H1 (cell line): Measurements from ENCODE around the gene KHDRBS2. TPM values are rescaled to one million over a fixed set of nuclear protein-coding genes. Genes with fewer than 3 reads are reported as not detected.

Experiments used
- CTCF ChIA-PET: fragments of 300-600 bp; sonication (Branson Sonifier 250); formaldehyde crosslinking; loops from one replicate; lab custom pipeline; 2021; ENCODE audit not compliant: partially characterized antibody; lab: Charles Lee
- POLR2A ChIA-PET: fragments of 300-600 bp; sonication (Branson Sonifier 250); formaldehyde crosslinking; loops from one replicate; lab custom pipeline; 2021; ENCODE audit warnings: inconsistent platforms; ENCODE audit not compliant: partially characterized antibody; lab: Charles Lee
- DNase-seq, 2 experiments: peaks; one replicate each; pipeline versions ENCODE4 v3.0.0 to v3.0.0-alpha.2; 2010 to 2022; ENCODE audit warnings: low spot score in 2 of 2, low read depth in 1 of 2, mixed read lengths in 1 of 2
- FAIRE-seq: peaks from 2 replicates; lab custom pipeline; 2011; peaks lifted over from hg19 to GRCh38; lab: Jason Lieb, UNC
- H2AFZ ChIP-seq: 2 replicates; pipeline ENCODE4 v1.8.1; 2012; ENCODE audit warnings: low read length, inconsistent platforms
- H2AK5ac ChIP-seq: 2 replicates; pipeline ENCODE4 v1.6.1; 2013; ENCODE audit warnings: low read depth, low read length
- H2BK120ac ChIP-seq: replicated peaks from 2 replicates; pipeline ENCODE3; 2013; ENCODE audit warnings: low read depth, low read length, inconsistent platforms
- H2BK12ac ChIP-seq: 2 replicates; pipeline ENCODE4 v1.6.1; 2013; ENCODE audit warnings: low read depth, low read length
- H2BK15ac ChIP-seq: 2 replicates; pipeline ENCODE4 v1.6.1; 2013; ENCODE audit warnings: low read length
- H2BK20ac ChIP-seq: 2 replicates; pipeline ENCODE4 v1.6.1; 2013; ENCODE audit warnings: low read length
- H2BK5ac ChIP-seq: 2 replicates; pipeline ENCODE4 v1.6.1; 2013; ENCODE audit warnings: low read depth, low read length
- H3K14ac ChIP-seq: 2 replicates; pipeline ENCODE4 v1.6.1; 2013; ENCODE audit warnings: inconsistent platforms; ENCODE audit not compliant: insufficient read length
- H3K18ac ChIP-seq: 2 replicates; pipeline ENCODE4 v1.6.1; 2013; ENCODE audit warnings: low read length; ENCODE audit errors: extremely low read depth
- H3K23ac ChIP-seq: 2 replicates; pipeline ENCODE4 v1.6.1; 2013; ENCODE audit warnings: inconsistent platforms; ENCODE audit not compliant: insufficient read length
- H3K23me2 ChIP-seq: 2 replicates; pipeline ENCODE4 v1.6.1; 2013; ENCODE audit warnings: low read depth, low read length
- H3K27ac ChIP-seq: 2 replicates; pipeline ENCODE4 v1.6.1; 2011; ENCODE audit warnings: low read depth, low read length, inconsistent platforms
- H3K27me3 ChIP-seq, 4 experiments: replicated peaks in 1 of 4; 1 replicate in 1 of 4; 2 replicates in 3 of 4; pipeline versions ENCODE4 v1.6.1 to v1.8.1; 2011 to 2013; ENCODE audit warnings: low read length in 3 of 4, mild to moderate bottlenecking in 3 of 4, inconsistent platforms in 2 of 4, mixed read lengths in 2 of 4, moderate library complexity in 1 of 4; ENCODE audit not compliant: control insufficient read depth in 3 of 4, insufficient read depth in 3 of 4; ENCODE audit errors: extremely low read depth in 1 of 4
- H3K36me3 ChIP-seq, 4 experiments: 2 replicates each; pipeline versions ENCODE4 v1.6.1 to v1.8.1; 2011 to 2013; ENCODE audit warnings: mild to moderate bottlenecking in 4 of 4, low read length in 3 of 4, moderate library complexity in 2 of 4, control low read depth in 1 of 4, inconsistent platforms in 1 of 4; ENCODE audit not compliant: insufficient read depth in 4 of 4, control insufficient read depth in 2 of 4
- H3K4ac ChIP-seq: replicated peaks from 2 replicates; pipeline ENCODE3; 2013; ENCODE audit warnings: low read length, low read depth, mixed read lengths, inconsistent platforms; ENCODE audit not compliant: insufficient read length
- H3K4me1 ChIP-seq, 4 experiments: replicated peaks in 1 of 4; 1 replicate in 1 of 4; 2 replicates in 3 of 4; pipeline versions ENCODE4 v1.6.1 to v1.8.1; 2011 to 2013; ENCODE audit warnings: low read length in 3 of 4, inconsistent platforms in 2 of 4, mixed read lengths in 1 of 4; ENCODE audit not compliant: insufficient read depth in 4 of 4, control insufficient read depth in 3 of 4
- H3K4me2 ChIP-seq, 2 experiments: 2 replicates each; pipeline versions ENCODE4 v1.6.1 to v1.8.1; 2011 to 2013; ENCODE audit warnings: low read depth in 2 of 2, low read length in 2 of 2, control low read depth in 1 of 2, inconsistent platforms in 1 of 2, mild to moderate bottlenecking in 1 of 2; ENCODE audit not compliant: insufficient read depth in 1 of 2
- H3K4me3 ChIP-seq, 4 experiments: fragments of 200-600, 300-600 bp in 1 of 4; sonication (generic), shearing (Covaris generic), sonication (Bioruptor Twin) in 1 of 4; 2 replicates each; pipeline versions ENCODE4 v1.5.1 to v1.8.1; 2011 to 2016; ENCODE audit warnings: low read length in 4 of 4, low read depth in 3 of 4, control low read depth in 2 of 4, inconsistent platforms in 2 of 4, mild to moderate bottlenecking in 2 of 4, mixed read lengths in 1 of 4, moderate library complexity in 1 of 4; ENCODE audit not compliant: insufficient read depth in 2 of 4; ENCODE audit errors: extremely low read depth in 1 of 4
- H3K56ac ChIP-seq: replicated peaks from 2 replicates; pipeline ENCODE3; 2013; ENCODE audit warnings: low read depth, mild to moderate bottlenecking, mixed read lengths, low read length, inconsistent platforms; ENCODE audit not compliant: insufficient read length
- H3K79me1 ChIP-seq: 2 replicates; pipeline ENCODE4 v1.6.1; 2013; ENCODE audit warnings: low read depth, low read length, control low read depth
- H3K79me2 ChIP-seq, 2 experiments: 2 replicates each; pipeline versions ENCODE4 v1.6.1 to v1.8.1; 2012 to 2013; ENCODE audit warnings: low read length in 2 of 2, mild to moderate bottlenecking in 2 of 2, inconsistent platforms in 1 of 2; ENCODE audit not compliant: insufficient read depth in 2 of 2, control insufficient read depth in 1 of 2
- H3K9ac ChIP-seq, 4 experiments: replicated peaks in 1 of 4; 1 replicate in 1 of 4; 2 replicates in 3 of 4; pipeline versions ENCODE4 v1.6.1 to v1.8.1; 2011 to 2013; ENCODE audit warnings: low read depth in 3 of 4, low read length in 3 of 4, control low read depth in 2 of 4, mild to moderate bottlenecking in 2 of 4, moderate library complexity in 2 of 4, inconsistent platforms in 1 of 4; ENCODE audit errors: extremely low read depth in 1 of 4
- H3K9me3 ChIP-seq, 2 experiments: 2 replicates each; pipeline versions ENCODE4 v1.6.1 to v1.8.1; 2012 to 2013; ENCODE audit warnings: mild to moderate bottlenecking in 2 of 2, moderate library complexity in 2 of 2, control low read depth in 1 of 2, inconsistent platforms in 1 of 2, low read depth in 1 of 2, low read length in 1 of 2, mixed read lengths in 1 of 2; ENCODE audit not compliant: insufficient read depth in 2 of 2
- H4K20me1 ChIP-seq, 2 experiments: replicated peaks in 1 of 2; 2 replicates each; pipeline versions ENCODE3 to v1.8.1; 2011 to 2013; ENCODE audit warnings: inconsistent platforms in 2 of 2, low read length in 2 of 2, mild to moderate bottlenecking in 1 of 2; ENCODE audit not compliant: insufficient read depth in 2 of 2, control insufficient read depth in 1 of 2
- H4K5ac ChIP-seq: 2 replicates; pipeline ENCODE4 v1.6.1; 2013; ENCODE audit warnings: low read length, low read depth, mixed read lengths, inconsistent platforms; ENCODE audit not compliant: insufficient read length
- H4K8ac ChIP-seq: 2 replicates; pipeline ENCODE4 v1.8.0; 2013; ENCODE audit warnings: mild to moderate bottlenecking, moderate library complexity, low read length, inconsistent platforms; ENCODE audit not compliant: insufficient read depth; ENCODE audit errors: extremely low read depth
- H4K91ac ChIP-seq: replicated peaks from 2 replicates; pipeline ENCODE3; 2013; ENCODE audit warnings: low read length, mixed read lengths, inconsistent platforms; ENCODE audit not compliant: insufficient read length
- BCL11A ChIP-seq, 2 experiments: IDR thresholded peaks; one replicate each; pipeline ENCODE4 v1.6.1; 2011; ENCODE audit warnings: low read depth in 2 of 2, low read length in 2 of 2, mild to moderate bottlenecking in 2 of 2
- CREB1 ChIP-seq: IDR thresholded peaks from 2 replicates; pipeline ENCODE4 v1.6.1; 2012; ENCODE audit warnings: inconsistent platforms
- EGR1 ChIP-seq: IDR thresholded peaks from 2 replicates; pipeline ENCODE4 v1.6.1; 2011; ENCODE audit warnings: low read depth, low read length, borderline replicate concordance
- KDM1A ChIP-seq: fragments of 200-600, 300-600 bp; sonication (generic); IDR thresholded peaks from 2 replicates; pipeline ENCODE4 v1.7.1; 2016; ENCODE audit warnings: mild to moderate bottlenecking, low read length, borderline replicate concordance
- KDM4A ChIP-seq: IDR thresholded peaks from one replicate; pipeline ENCODE4 v1.7.1; 2012; ENCODE audit warnings: low read depth, mild to moderate bottlenecking, moderate library complexity, low read length, inconsistent platforms; ENCODE audit not compliant: severe bottlenecking
- MAX ChIP-seq: IDR thresholded peaks from 2 replicates; pipeline ENCODE4 v1.6.1; 2012; ENCODE audit warnings: inconsistent platforms
- NANOG ChIP-seq: IDR thresholded peaks from 2 replicates; pipeline ENCODE4 v1.6.1; 2011; ENCODE audit warnings: low read length, low read depth, mild to moderate bottlenecking, inconsistent platforms; ENCODE audit not compliant: insufficient read depth, poor library complexity, severe bottlenecking
- PHF8 ChIP-seq: fragments of 200-600 bp; sonication (generic); conservative IDR thresholded peaks from 2 replicates; pipeline ENCODE4 v1.7.1; 2012; ENCODE audit warnings: low read depth, mild to moderate bottlenecking, inconsistent platforms, low read length, moderate library complexity
- POLR2A ChIP-seq, 2 experiments: IDR thresholded peaks; 1 replicate in 1 of 2; 2 replicates in 1 of 2; pipeline ENCODE4 v1.6.1; 2011; ENCODE audit warnings: low read depth in 2 of 2, low read length in 2 of 2, mild to moderate bottlenecking in 2 of 2; ENCODE audit errors: control extremely low read depth in 1 of 2
- POU5F1 ChIP-seq: IDR thresholded peaks from 2 replicates; pipeline ENCODE4 v1.6.1; 2011; ENCODE audit warnings: low read depth, mild to moderate bottlenecking, low read length, moderate library complexity
- RFX5 ChIP-seq: IDR thresholded peaks from 2 replicates; pipeline ENCODE4 v1.6.1; 2011; ENCODE audit warnings: low read depth, low read length, improper control_type of control experiment, borderline replicate concordance
- RNF2 ChIP-seq: fragments of 200-900, 300-1000 bp; sonication (generic); IDR thresholded peaks from 2 replicates; pipeline ENCODE4 v1.7.1; 2016; ENCODE audit warnings: borderline replicate concordance, low read depth, mild to moderate bottlenecking, antibody characterized with exemption, low read length; ENCODE audit not compliant: poor library complexity, severe bottlenecking; ENCODE audit errors: missing control alignments
- SIX5 ChIP-seq: IDR thresholded peaks from 2 replicates; pipeline ENCODE4 v1.6.1; 2011; ENCODE audit warnings: mild to moderate bottlenecking, low read depth, low read length
- SP1 ChIP-seq: IDR thresholded peaks from 2 replicates; pipeline ENCODE4 v1.6.1; 2011; ENCODE audit warnings: low read depth, low read length
- TAF1 ChIP-seq: IDR thresholded peaks from 2 replicates; pipeline ENCODE4 v1.6.1; 2011; ENCODE audit warnings: mild to moderate bottlenecking, low read depth, low read length
- TCF12 ChIP-seq: IDR thresholded peaks from 2 replicates; pipeline ENCODE4 v1.6.1; 2011; ENCODE audit warnings: low read depth, mild to moderate bottlenecking, low read length
- YY1 ChIP-seq: IDR thresholded peaks from 2 replicates; pipeline ENCODE4 v1.6.1; 2011; ENCODE audit warnings: low read depth, mild to moderate bottlenecking, low read length
- polyA plus RNA-seq, 7 experiments: library from polyadenylated mRNA; depleted of rRNA in 3 of 7; stranded (reverse) in 5 of 7; unstranded in 2 of 7; fragments of >200 nt in 5 of 7; fragments of 200-250 nt in 2 of 7; gene quantifications; 1 replicate in 5 of 7; 2 replicates in 1 of 7; 4 replicates in 1 of 7; pipeline versions ENCODE4 v1.2.1 to v1.2.3, GENCODE V29; 2011 to 2013; ENCODE audit warnings: missing spikeins in 2 of 7, mixed read lengths in 2 of 7
- total RNA-seq: library from RNA; stranded (reverse); fragmentation: NEBNext Ultra II Directional; extraction: Animal tissue kit (Norgen Biotek cat#: 25700); gene quantifications from 2 replicates; pipeline ENCODE4 v1.2.1, GENCODE V29; 2021

The KHDRBS2 gene
- total and polyA plus RNA-seq, 2 of the 8 experiments (the other 6 are each of a cell fraction or from before 2014, with no cell fraction given), result 5.2 to 7.7 TPM

- ChIA-PET POLR2A (no interaction called here), CTCF (no interaction called here)
- H2BK15ac ChIP-seq, result no peak overlapping the region
- H2BK20ac ChIP-seq, result no peak overlapping the region
- no peaks in the 10 kb centered on the region for H3K79me1 ChIP-seq
- no peaks in the 10 kb centered on the region for H3K27me3 ChIP-seq
- H3K27ac ChIP-seq, result no peak overlapping the region
- no peaks in the 10 kb centered on the region for H3K79me2 ChIP-seq
- H3K4me1 ChIP-seq, result no peaks in the 10 kb centered on the region; a peak in 1 of 7 replicates
- H3K18ac ChIP-seq, result no peak overlapping the region
- no peaks in the 10 kb centered on the region for H3K23me2 ChIP-seq
- no peak overlapping the region for H4K91ac ChIP-seq
- no peak overlapping the region for H3K4ac ChIP-seq
- H2BK5ac ChIP-seq, result no peak overlapping the region
- H2BK120ac ChIP-seq, result no peak overlapping the region
- DNase-seq (no peak), FAIRE-seq (no peak)
- no peak overlapping the region for H3K14ac ChIP-seq
- H3K9ac ChIP-seq, result no peak overlapping the region
- no peak overlapping the region for H3K23ac ChIP-seq
- H3K36me3 ChIP-seq, result peaks cover 0 to 3% (median 0%) of the 10 kb centered on the region in 4 experiments; a peak in 1 of 8 replicates
- H3K4me3 ChIP-seq, result no peak overlapping the region
- no peak overlapping the region for H2AFZ ChIP-seq
- no peak overlapping the region for H4K5ac ChIP-seq
- no peaks in the 10 kb centered on the region for H3K9me3 ChIP-seq
- H2AK5ac ChIP-seq, result no peak overlapping the region
- no peak overlapping the region for H2BK12ac ChIP-seq
- H3K4me2 ChIP-seq, result no peak overlapping the region
- no peak overlapping the region for H4K8ac ChIP-seq
- H4K20me1 ChIP-seq, result no peaks in the 10 kb centered on the region
- H3K56ac ChIP-seq, result no peak overlapping the region
- TF ChIP-seq PHF8 (no peak), CREB1 (no peak), MAX (no peak), EGR1 (no peak), KDM1A (no peak), RNF2 (no peak), SIX5 (no peak), BCL11A (IDR thresholded peaks at IDR 0.05; ENCODE audit: low read depth in 2 of 2, low read length in 2 of 2) (no peak), NANOG (no peak), POLR2A (IDR thresholded peaks at IDR 0.05; ENCODE audit: control extremely low read depth in 1 of 2, low read depth in 2 of 2, low read length in 2 of 2) (no peak), TAF1 (no peak), POU5F1 (no peak), SP1 (no peak), KDM4A (no peak), YY1 (no peak), TCF12 (no peak), RFX5 (no peak)
Observed at GRCh38 chr6:62057300-62057699, 228.7 kb downstream of the KHDRBS2 start.
